Measurements from ENCODE around the gene PARP9.
"Not testable (repeated sequence)": the region's sequence is repeated elsewhere in the genome, so short reads cannot be mapped to it uniquely, and the experiment has no call there.

GRCh38 chr3:122508944-122509343, 55.2 kb downstream of the PARP9 start:
- TF ChIP-seq, protein P1, sequence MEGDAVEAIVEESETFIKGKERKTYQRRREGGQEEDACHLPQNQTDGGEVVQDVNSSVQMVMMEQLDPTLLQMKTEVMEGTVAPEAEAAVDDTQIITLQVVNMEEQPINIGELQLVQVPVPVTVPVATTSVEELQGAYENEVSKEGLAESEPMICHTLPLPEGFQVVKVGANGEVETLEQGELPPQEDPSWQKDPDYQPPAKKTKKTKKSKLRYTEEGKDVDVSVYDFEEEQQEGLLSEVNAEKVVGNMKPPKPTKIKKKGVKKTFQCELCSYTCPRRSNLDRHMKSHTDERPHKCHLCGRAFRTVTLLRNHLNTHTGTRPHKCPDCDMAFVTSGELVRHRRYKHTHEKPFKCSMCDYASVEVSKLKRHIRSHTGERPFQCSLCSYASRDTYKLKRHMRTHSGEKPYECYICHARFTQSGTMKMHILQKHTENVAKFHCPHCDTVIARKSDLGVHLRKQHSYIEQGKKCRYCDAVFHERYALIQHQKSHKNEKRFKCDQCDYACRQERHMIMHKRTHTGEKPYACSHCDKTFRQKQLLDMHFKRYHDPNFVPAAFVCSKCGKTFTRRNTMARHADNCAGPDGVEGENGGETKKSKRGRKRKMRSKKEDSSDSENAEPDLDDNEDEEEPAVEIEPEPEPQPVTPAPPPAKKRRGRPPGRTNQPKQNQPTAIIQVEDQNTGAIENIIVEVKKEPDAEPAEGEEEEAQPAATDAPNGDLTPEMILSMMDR (IDR thresholded peaks at IDR 0.05; ENCODE audit: insufficient read depth, low read length, poor library complexity, severe bottlenecking), result not testable (repeated sequence)
- not testable (repeated sequence) for TF ChIP-seq EZH2phosphoT487 (conservative IDR thresholded peaks at IDR 0.05; ENCODE audit: low read length)
